Transverse colon (tissue), 4 donors: Measurements from ENCODE around the gene TLCD2. TPM values are rescaled to one million over a fixed set of nuclear protein-coding genes. Genes with fewer than 3 reads are reported as not detected.
A peak's percentile ranks its signal among the peaks of the same experiment; 100 is the strongest.

Experiments
- DNase-seq: peaks from one replicate; pipeline ENCODE4 v3.0.0-alpha.2; 2019
- H3K27ac ChIP-seq, 4 donors: fragments of 200-600 bp; sonication (generic); 2 replicates each; pipeline ENCODE4 v1.5.1; 2016 to 2018; ENCODE audit warnings: inconsistent platforms in 4 of 4
- H3K27me3 ChIP-seq: fragments of 200-600 bp; sonication (generic); 2 replicates; pipeline ENCODE4 v1.5.1; 2017; ENCODE audit warnings: inconsistent platforms
- H3K36me3 ChIP-seq, 4 donors: fragments of 200-600 bp; sonication (generic); 2 replicates each; pipeline ENCODE4 v1.5.1; 2017 to 2019; ENCODE audit warnings: inconsistent platforms in 4 of 4
- H3K4me1 ChIP-seq, 4 donors: fragments of 200-600 bp; sonication (generic); 2 replicates each; pipeline ENCODE4 v1.5.1; 2017 to 2020; ENCODE audit warnings: inconsistent platforms in 4 of 4
- H3K4me3 ChIP-seq, 4 donors: fragments of 200-600 bp; sonication (generic); 1 replicate in 1 of 4; 2 replicates in 3 of 4; pipeline versions ENCODE4 v1.5.1 to v1.6.1; 2017 to 2019; ENCODE audit warnings: inconsistent platforms in 4 of 4
- H3K9me3 ChIP-seq, 2 donors: fragments of 200-600 bp; sonication (generic); 2 replicates each; pipeline ENCODE4 v1.5.1; 2017 to 2019; ENCODE audit warnings: inconsistent platforms in 2 of 2
- CTCF ChIP-seq, 5 experiments: fragments of 200-600 bp in 3 of 5; fragments of 450-650 bp in 2 of 5; sonication (generic) in 3 of 5; IDR thresholded peaks; 1 replicate in 2 of 5; 2 replicates in 3 of 5; pipeline ENCODE4 v1.5.1; 2016 to 2017; ENCODE audit warnings: antibody characterized with exemption in 5 of 5, inconsistent platforms in 3 of 5, mild to moderate bottlenecking in 2 of 5, moderate library complexity in 1 of 5
- EP300 ChIP-seq: sonication (generic); formaldehyde crosslinking; IDR thresholded peaks from one replicate; pipeline ENCODE4 v1.6.1; 2017; ENCODE audit warnings: antibody characterized with exemption, low read depth
- POLR2A ChIP-seq: fragments of 450-650 bp; IDR thresholded peaks from one replicate; pipeline ENCODE4 v1.6.1; 2016; ENCODE audit warnings: antibody characterized with exemption, mild to moderate bottlenecking, moderate library complexity
- POLR2AphosphoS5 ChIP-seq, 3 donors: sonication (generic); formaldehyde crosslinking; IDR thresholded peaks; one replicate each; pipeline ENCODE4 v1.6.1; 2016; ENCODE audit warnings: antibody characterized with exemption in 3 of 3
- WGBS, 2 donors: methylation state at CpG; one replicate each; pipeline ENCODE4 v1.1.5; 2018; ENCODE audit warnings: low coverage in 1 of 2; 5-methylcytosine and 5-hydroxymethylcytosine counted together
- in situ Hi-C, 4 donors: fragments of 200-750 bp; cut with MboI; loops; one replicate each; pipeline versions ENCODE4 v1.15.0 to v1.15.1; 2017; ENCODE audit warnings: low sequenced_read_pairs in 3 of 4, low pct_ligation_motif_present in 1 of 4, low pct_unique_long_range_greater_than_20kb in 1 of 4
- intact Hi-C: fragments of 100-400 bp; cut with DNase I; formaldehyde crosslinking; loops from one replicate; pipeline ENCODE4 v1.15.1; 2023; ENCODE audit warnings: low total_unique reads
- total RNA-seq, 4 donors: library from RNA; depleted of rRNA; stranded (reverse); fragments of >200 nt; gene quantifications; one replicate each; pipeline ENCODE4 v1.1.0, GENCODE V29; 2016

TLCD2 gene
- total RNA-seq, 4 donors from 2014 or later = 21.6 to 48.6 (median 31.5) TPM

GRCh38 chr17:1736348-1737281 is 26.4 kb upstream of the TLCD2 start:
- H3K27ac ChIP-seq = peak overlapping the region; percentile 4 to 39 (median 30)
- no peaks in the 10 kb centered on the region for H3K9me3 ChIP-seq
- H3K27me3 ChIP-seq = no peaks in the 10 kb centered on the region
- in situ Hi-C loops (no loop called here), intact Hi-C loops (no loop called here)
- TF ChIP-seq POLR2AphosphoS5 (IDR thresholded peaks at IDR 0.05) (no peak), CTCF (IDR thresholded peaks at IDR 0.05) (no peak), EP300 (no peak), POLR2A (no peak)
- H3K4me3 ChIP-seq = no peak overlapping the region
- DNase-seq = peak; percentile 52
- H3K36me3 ChIP-seq = peaks cover 0 to 16% (median 3%) of the 10 kb centered on the region in 4 donors
- peaks cover 0 to 21% (median 5%) of the 10 kb centered on the region in 4 donors for H3K4me1 ChIP-seq
- 59 to 83% methylated on average over 12 to 22 of the region's 25 CpGs for WGBS, 2 donors

GRCh38 chr17:1735834-1736347 is 25.7 kb upstream of the TLCD2 start:
- Histone ChIP-seq H3K9me3 (no peaks in the 10 kb centered on the region), H3K27ac (peak overlapping the region in 2 of 4 donors; percentile 23 to 37), H3K4me1 (peaks cover 0 to 21% (median 5%) of the 10 kb centered on the region in 4 donors), H3K4me3 (no peak overlapping the region), H3K36me3 (peaks cover 0 to 16% (median 3%) of the 10 kb centered on the region in 4 donors), H3K27me3 (no peaks in the 10 kb centered on the region)
- intact Hi-C loops (no loop called here), in situ Hi-C loops (no loop called here)
- DNase-seq = no peak
- TF ChIP-seq POLR2AphosphoS5 (IDR thresholded peaks at IDR 0.05) = no peak
- TF ChIP-seq CTCF (IDR thresholded peaks at IDR 0.05) = no peak
- no peak for TF ChIP-seq EP300
- no peak for TF ChIP-seq POLR2A
- 84% methylated on average over 14 of the region's 17 CpGs; no CpG with 5 or more reads in 1 of the 2 donors for WGBS, 2 donors

- TF ChIP-seq CTCF (IDR thresholded peaks at IDR 0.05) (no peak), EP300 (no peak), POLR2AphosphoS5 (IDR thresholded peaks at IDR 0.05) (no peak), POLR2A (no peak)
- 98% methylated on average over 10 of the region's 10 CpGs; no CpG with 5 or more reads in 1 of the 2 donors for WGBS, 2 donors
- peaks cover 4 to 25% (median 10%) of the 10 kb centered on the region in 4 donors for H3K4me1 ChIP-seq
- DNase-seq = no peak
- intact Hi-C loops = no loop called here
- H3K27ac ChIP-seq = peak overlapping the region in 1 of 4 donors; percentile 37
- in situ Hi-C loops = no loop called here
- H3K27me3 ChIP-seq = no peaks in the 10 kb centered on the region
- H3K36me3 ChIP-seq = peaks cover 0 to 16% (median 3%) of the 10 kb centered on the region in 4 donors
- H3K4me3 ChIP-seq = no peak overlapping the region
- H3K9me3 ChIP-seq = no peaks in the 10 kb centered on the region
Observed at GRCh38 chr17:1735418-1735817, 25.2 kb upstream of the TLCD2 start.

GRCh38 chr17:1733759-1734158 is 23.6 kb upstream of the TLCD2 start:
- Histone ChIP-seq H3K36me3 (peaks cover 0 to 16% (median 3%) of the 10 kb centered on the region in 4 donors), H3K27me3 (no peaks in the 10 kb centered on the region), H3K4me1 (peaks cover 6 to 37% (median 16%) of the 10 kb centered on the region in 4 donors), H3K9me3 (no peaks in the 10 kb centered on the region), H3K27ac (no peak overlapping the region), H3K4me3 (no peak overlapping the region)
- 95% methylated on average over 33 of the region's 38 CpGs; no CpG with 5 or more reads in 1 of the 2 donors for WGBS, 2 donors
- intact Hi-C loops = no loop called here
- in situ Hi-C loops = no loop called here
- TF ChIP-seq CTCF (IDR thresholded peaks at IDR 0.05) = no peak
- no peak for TF ChIP-seq POLR2A
- TF ChIP-seq EP300 = no peak
- TF ChIP-seq POLR2AphosphoS5 (IDR thresholded peaks at IDR 0.05) = no peak
- no peak for DNase-seq
